ENCODE data around the gene OVOL1.

OVOL1 gene

DNA sequence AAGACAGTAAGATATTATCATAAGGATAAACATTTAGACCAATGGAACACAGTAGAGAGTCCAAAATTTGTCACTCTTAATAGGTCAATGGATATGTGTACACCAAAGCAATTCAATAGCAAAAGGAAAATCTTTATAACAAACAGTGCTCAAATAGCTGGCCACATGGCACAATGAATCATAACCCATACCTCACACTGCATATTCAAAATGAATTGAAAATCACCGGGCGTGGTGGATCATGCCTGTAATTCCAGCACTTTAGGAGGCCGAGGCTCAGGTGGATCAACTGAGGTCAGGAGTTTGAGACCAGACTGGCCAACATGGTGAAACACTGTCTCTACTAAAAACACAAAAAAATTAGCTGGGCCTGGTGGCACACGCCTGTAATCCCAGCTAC is 55.3 kb downstream of the OVOL1 start:
- H3K4me3 ChIP-seq (ENCODE audit: low read depth, low read length): no peak overlapping the region
- TF ChIP-seq POLR2A (IDR thresholded peaks at IDR 0.05; ENCODE audit: extremely low read depth, insufficient read length) (no peak), MAX (IDR thresholded peaks at IDR 0.05; ENCODE audit: low read depth, low read length) (no peak), MYC (IDR thresholded peaks at IDR 0.05; ENCODE audit: low read depth, low read length) (no peak)
- TF ChIP-seq, protein P1, sequence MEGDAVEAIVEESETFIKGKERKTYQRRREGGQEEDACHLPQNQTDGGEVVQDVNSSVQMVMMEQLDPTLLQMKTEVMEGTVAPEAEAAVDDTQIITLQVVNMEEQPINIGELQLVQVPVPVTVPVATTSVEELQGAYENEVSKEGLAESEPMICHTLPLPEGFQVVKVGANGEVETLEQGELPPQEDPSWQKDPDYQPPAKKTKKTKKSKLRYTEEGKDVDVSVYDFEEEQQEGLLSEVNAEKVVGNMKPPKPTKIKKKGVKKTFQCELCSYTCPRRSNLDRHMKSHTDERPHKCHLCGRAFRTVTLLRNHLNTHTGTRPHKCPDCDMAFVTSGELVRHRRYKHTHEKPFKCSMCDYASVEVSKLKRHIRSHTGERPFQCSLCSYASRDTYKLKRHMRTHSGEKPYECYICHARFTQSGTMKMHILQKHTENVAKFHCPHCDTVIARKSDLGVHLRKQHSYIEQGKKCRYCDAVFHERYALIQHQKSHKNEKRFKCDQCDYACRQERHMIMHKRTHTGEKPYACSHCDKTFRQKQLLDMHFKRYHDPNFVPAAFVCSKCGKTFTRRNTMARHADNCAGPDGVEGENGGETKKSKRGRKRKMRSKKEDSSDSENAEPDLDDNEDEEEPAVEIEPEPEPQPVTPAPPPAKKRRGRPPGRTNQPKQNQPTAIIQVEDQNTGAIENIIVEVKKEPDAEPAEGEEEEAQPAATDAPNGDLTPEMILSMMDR (IDR thresholded peaks at IDR 0.05; ENCODE audit: low read depth, low read length): no peak
- DNase-seq (ENCODE audit: low read depth): no peak

DNA sequence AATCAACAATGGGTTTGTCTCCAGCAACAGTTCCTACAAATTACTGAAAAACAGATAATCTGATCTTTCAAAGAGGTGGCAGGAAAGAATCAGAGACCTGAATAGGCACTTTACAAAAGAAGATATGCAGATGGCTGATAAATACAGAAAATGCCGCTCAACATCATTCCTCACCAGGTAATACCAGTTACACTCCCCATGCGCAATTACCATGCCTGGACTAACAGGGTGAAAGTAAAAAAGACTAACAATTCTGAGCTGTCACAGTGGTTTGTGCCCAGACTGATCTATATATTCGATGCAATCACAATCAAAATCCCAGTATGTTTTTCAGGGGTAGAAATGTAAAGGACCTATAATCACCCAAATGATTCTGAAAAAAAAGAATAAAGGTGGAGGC is 56.9 kb downstream of the OVOL1 start:
- DNase-seq (ENCODE audit: low read depth): no peak
- no peak overlapping the region for H3K4me3 ChIP-seq (ENCODE audit: low read depth, low read length)
- no peak for TF ChIP-seq MYC (IDR thresholded peaks at IDR 0.05; ENCODE audit: low read depth, low read length)
- TF ChIP-seq MAX (IDR thresholded peaks at IDR 0.05; ENCODE audit: low read depth, low read length): no peak
- TF ChIP-seq POLR2A (IDR thresholded peaks at IDR 0.05; ENCODE audit: extremely low read depth, insufficient read length): no peak
- TF ChIP-seq, protein P1 (IDR thresholded peaks at IDR 0.05; ENCODE audit: low read depth, low read length): no peak

DNA sequence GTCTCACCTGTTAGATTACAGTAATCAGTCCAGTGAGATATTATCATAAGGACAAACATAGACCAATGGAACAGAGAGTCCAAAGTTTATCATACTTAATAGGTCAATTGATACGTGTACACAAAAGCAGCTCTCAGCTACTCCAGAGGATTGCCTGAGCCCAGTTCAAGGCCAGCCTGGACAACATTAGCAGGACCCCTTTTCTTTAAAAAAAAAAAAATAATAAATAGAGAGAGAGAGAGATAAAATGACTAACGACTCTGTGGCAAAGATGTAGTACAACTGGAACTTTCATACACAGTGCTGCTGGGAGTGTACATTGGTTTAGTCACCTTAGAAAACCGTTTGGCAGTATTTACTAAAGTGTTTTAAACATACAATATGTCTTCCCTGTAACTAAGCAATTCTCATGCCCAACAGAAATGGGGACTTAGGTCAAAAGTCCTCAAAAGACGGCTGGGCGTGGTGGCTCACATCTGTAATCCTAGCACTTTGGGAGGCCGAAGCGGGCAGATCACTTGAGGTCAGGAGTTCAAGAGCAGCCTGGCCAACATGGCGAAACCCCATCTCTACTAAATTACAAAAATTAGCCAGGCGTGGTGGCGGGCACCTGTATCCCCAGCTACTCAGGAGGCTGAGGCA is 57.5 kb downstream of the OVOL1 start:
- TF ChIP-seq, protein P1 (IDR thresholded peaks at IDR 0.05; ENCODE audit: low read depth, low read length): no peak
- TF ChIP-seq MYC (IDR thresholded peaks at IDR 0.05; ENCODE audit: low read depth, low read length) (no peak), POLR2A (IDR thresholded peaks at IDR 0.05; ENCODE audit: extremely low read depth, insufficient read length) (no peak), MAX (IDR thresholded peaks at IDR 0.05; ENCODE audit: low read depth, low read length) (no peak)
- no peak for DNase-seq (ENCODE audit: low read depth)
- no peak overlapping the region for H3K4me3 ChIP-seq (ENCODE audit: low read depth, low read length)
